Mammary epithelial cell (primary cell): ENCODE data around the gene PLEKHA5.

Source experiments
- EZH2 ChIP-seq: IDR thresholded peaks from 2 replicates; pipeline ENCODE4 v1.6.1; 2012; ENCODE audit warnings: low read length, inconsistent platforms, borderline replicate concordance
- TF ChIP-seq, protein P1 (sequence below), 2 donors: IDR thresholded peaks in 1 of 2; conservative IDR thresholded peaks in 1 of 2; 2 replicates each; pipeline ENCODE4 v1.5.1; 2011 to 2012; ENCODE audit warnings: inconsistent platforms in 2 of 2, low read length in 2 of 2, mild to moderate bottlenecking in 2 of 2, control low read depth in 1 of 2, low read depth in 1 of 2; ENCODE audit not compliant: insufficient read depth in 1 of 2; ENCODE audit errors: extremely low read depth in 1 of 2

DNA sequence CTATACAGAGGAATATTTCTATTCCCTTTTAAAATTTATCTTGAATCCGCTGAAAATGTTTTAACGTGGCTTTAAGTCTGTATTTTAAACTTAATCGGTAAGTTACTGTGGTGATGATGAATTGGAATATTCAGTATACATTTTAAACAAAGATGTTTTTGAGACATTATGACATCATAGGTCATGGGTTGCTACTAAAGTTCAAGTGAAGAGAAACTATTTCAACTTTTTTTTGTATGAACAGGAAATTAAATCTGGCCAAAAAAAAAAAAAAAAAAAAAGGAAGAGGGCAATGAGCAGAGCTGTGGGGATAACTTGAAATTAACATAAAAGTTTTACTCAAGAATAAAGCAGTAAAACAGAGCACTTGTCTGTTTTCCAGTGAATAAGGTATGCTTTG lies 109.0 kb downstream of the PLEKHA5 start:
- TF ChIP-seq, protein P1, sequence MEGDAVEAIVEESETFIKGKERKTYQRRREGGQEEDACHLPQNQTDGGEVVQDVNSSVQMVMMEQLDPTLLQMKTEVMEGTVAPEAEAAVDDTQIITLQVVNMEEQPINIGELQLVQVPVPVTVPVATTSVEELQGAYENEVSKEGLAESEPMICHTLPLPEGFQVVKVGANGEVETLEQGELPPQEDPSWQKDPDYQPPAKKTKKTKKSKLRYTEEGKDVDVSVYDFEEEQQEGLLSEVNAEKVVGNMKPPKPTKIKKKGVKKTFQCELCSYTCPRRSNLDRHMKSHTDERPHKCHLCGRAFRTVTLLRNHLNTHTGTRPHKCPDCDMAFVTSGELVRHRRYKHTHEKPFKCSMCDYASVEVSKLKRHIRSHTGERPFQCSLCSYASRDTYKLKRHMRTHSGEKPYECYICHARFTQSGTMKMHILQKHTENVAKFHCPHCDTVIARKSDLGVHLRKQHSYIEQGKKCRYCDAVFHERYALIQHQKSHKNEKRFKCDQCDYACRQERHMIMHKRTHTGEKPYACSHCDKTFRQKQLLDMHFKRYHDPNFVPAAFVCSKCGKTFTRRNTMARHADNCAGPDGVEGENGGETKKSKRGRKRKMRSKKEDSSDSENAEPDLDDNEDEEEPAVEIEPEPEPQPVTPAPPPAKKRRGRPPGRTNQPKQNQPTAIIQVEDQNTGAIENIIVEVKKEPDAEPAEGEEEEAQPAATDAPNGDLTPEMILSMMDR (conservative IDR thresholded peaks at IDR 0.05 in 1 of 2, IDR thresholded peaks at IDR 0.05 in 1 of 2; ENCODE audit: extremely low read depth in 1 of 2, insufficient read depth in 1 of 2, low read depth in 1 of 2, low read length in 2 of 2) = no peak
- TF ChIP-seq EZH2 = no peak
